Activated T-cell treated with anti-CD3 and anti-CD28 coated beads, Interleukin-2, amount 50 U/mL, for 24 hours (primary cell): ENCODE data around the gene CHN2.

Experiments
- DNase-seq: peaks from one replicate; pipeline ENCODE4 v3.0.0-alpha.2; 2020
- H3K27ac Mint-ChIP-seq: 2 replicates; pipeline ENCODE4 v1.8.0; 2020; ENCODE audit warnings: mild to moderate bottlenecking, mixed read lengths
- H3K27me3 Mint-ChIP-seq: 2 replicates; pipeline ENCODE4 v1.8.0; 2020; ENCODE audit warnings: mixed read lengths
- H3K36me3 Mint-ChIP-seq: 2 replicates; pipeline ENCODE4 v1.8.0; 2020; ENCODE audit warnings: low read depth, mixed read lengths
- H3K4me1 Mint-ChIP-seq: 2 replicates; pipeline ENCODE4 v1.8.0; 2020; ENCODE audit warnings: low read depth, mixed read lengths
- H3K4me3 Mint-ChIP-seq: 2 replicates; pipeline ENCODE4 v1.8.0; 2020; ENCODE audit warnings: mild to moderate bottlenecking, moderate library complexity, mixed read lengths
- H3K9me3 Mint-ChIP-seq: 2 replicates; pipeline ENCODE4 v1.8.0; 2020; ENCODE audit warnings: mixed read lengths

CHN2 gene

GRCh38 chr7:29302666-29303395 is 108.3 kb downstream of the CHN2 start:
- Mint-ChIP-seq H3K4me3 (no peak overlapping the region), H3K27ac (no peak overlapping the region)

GRCh38 chr7:29304756-29305155 is 110.2 kb downstream of the CHN2 start:
- peaks cover 2% of the 10 kb centered on the region for H3K9me3 Mint-ChIP-seq
- no peaks in the 10 kb centered on the region for H3K27me3 Mint-ChIP-seq
- no peak overlapping the region for H3K4me3 Mint-ChIP-seq
- DNase-seq, result no peak
- no peak overlapping the region for H3K27ac Mint-ChIP-seq
- H3K4me1 Mint-ChIP-seq, result no peaks in the 10 kb centered on the region
- H3K36me3 Mint-ChIP-seq, result no peaks in the 10 kb centered on the region

More at GRCh38 chr7:29302666-29303395, 108.3 kb downstream of the CHN2 start:
- Mint-ChIP-seq H3K36me3 (no peaks in the 10 kb centered on the region), H3K27me3 (no peaks in the 10 kb centered on the region), H3K9me3 (no peaks in the 10 kb centered on the region), H3K4me1 (no peaks in the 10 kb centered on the region)
- no peak for DNase-seq

GRCh38 chr7:29306319-29306991 is 111.9 kb downstream of the CHN2 start:
- Mint-ChIP-seq H3K4me3 (no peak overlapping the region), H3K27me3 (no peaks in the 10 kb centered on the region), H3K36me3 (no peaks in the 10 kb centered on the region), H3K9me3 (peaks cover 2% of the 10 kb centered on the region), H3K4me1 (no peaks in the 10 kb centered on the region), H3K27ac (no peak overlapping the region)
- no peak for DNase-seq

- Mint-ChIP-seq H3K36me3 (no peaks in the 10 kb centered on the region), H3K4me3 (no peak overlapping the region), H3K4me1 (no peaks in the 10 kb centered on the region), H3K27ac (no peak overlapping the region), H3K9me3 (peaks cover 2% of the 10 kb centered on the region), H3K27me3 (no peaks in the 10 kb centered on the region)
- DNase-seq, result no peak
These were observed 113.8 kb downstream of the CHN2 start for GRCh38 chr7:29308424-29308823.

GRCh38 chr7:29309041-29309854 is 114.7 kb downstream of the CHN2 start:
- no peaks in the 10 kb centered on the region for H3K27me3 Mint-ChIP-seq
- no peaks in the 10 kb centered on the region for H3K4me1 Mint-ChIP-seq
- H3K4me3 Mint-ChIP-seq, result no peak overlapping the region
- H3K9me3 Mint-ChIP-seq, result peaks cover 2% of the 10 kb centered on the region
- no peak overlapping the region for H3K27ac Mint-ChIP-seq
- DNase-seq, result no peak
- no peaks in the 10 kb centered on the region for H3K36me3 Mint-ChIP-seq

GRCh38 chr7:29310625-29311024 is 116.0 kb downstream of the CHN2 start:
- no peak overlapping the region for H3K4me3 Mint-ChIP-seq
- no peaks in the 10 kb centered on the region for H3K27me3 Mint-ChIP-seq
- no peak overlapping the region for H3K27ac Mint-ChIP-seq
- no peak for DNase-seq
- H3K9me3 Mint-ChIP-seq, result peaks cover 2% of the 10 kb centered on the region
- H3K4me1 Mint-ChIP-seq, result no peaks in the 10 kb centered on the region
- H3K36me3 Mint-ChIP-seq, result no peaks in the 10 kb centered on the region

- H3K4me3 Mint-ChIP-seq, result no peak overlapping the region
- H3K27ac Mint-ChIP-seq, result no peak overlapping the region
- no peaks in the 10 kb centered on the region for H3K4me1 Mint-ChIP-seq
- H3K9me3 Mint-ChIP-seq, result peaks cover 2% of the 10 kb centered on the region
- no peaks in the 10 kb centered on the region for H3K27me3 Mint-ChIP-seq
- DNase-seq, result no peak
- H3K36me3 Mint-ChIP-seq, result no peaks in the 10 kb centered on the region
These were observed 116.7 kb downstream of the CHN2 start for GRCh38 chr7:29311314-29311713.

GRCh38 chr7:29314148-29314547 is 119.6 kb downstream of the CHN2 start:
- Mint-ChIP-seq H3K4me1 (no peaks in the 10 kb centered on the region), H3K36me3 (no peaks in the 10 kb centered on the region), H3K27me3 (no peaks in the 10 kb centered on the region), H3K9me3 (peaks cover 2% of the 10 kb centered on the region), H3K27ac (no peak overlapping the region), H3K4me3 (no peak overlapping the region)
- DNase-seq, result no peak

GRCh38 chr7:29315122-29315891 is 120.7 kb downstream of the CHN2 start:
- H3K4me3 Mint-ChIP-seq, result no peak overlapping the region
- H3K9me3 Mint-ChIP-seq, result no peaks in the 10 kb centered on the region
- H3K27ac Mint-ChIP-seq, result no peak overlapping the region
- H3K27me3 Mint-ChIP-seq, result no peaks in the 10 kb centered on the region
- no peaks in the 10 kb centered on the region for H3K36me3 Mint-ChIP-seq
- DNase-seq, result no peak
- H3K4me1 Mint-ChIP-seq, result no peaks in the 10 kb centered on the region

GRCh38 chr7:29315892-29316270 is 121.3 kb downstream of the CHN2 start:
- DNase-seq, result no peak
- H3K36me3 Mint-ChIP-seq, result no peaks in the 10 kb centered on the region
- H3K4me3 Mint-ChIP-seq, result no peak overlapping the region
- no peaks in the 10 kb centered on the region for H3K4me1 Mint-ChIP-seq
- no peaks in the 10 kb centered on the region for H3K27me3 Mint-ChIP-seq
- H3K9me3 Mint-ChIP-seq, result no peaks in the 10 kb centered on the region
- no peak overlapping the region for H3K27ac Mint-ChIP-seq

GRCh38 chr7:29316926-29317325 is 122.4 kb downstream of the CHN2 start:
- H3K27ac Mint-ChIP-seq, result no peak overlapping the region
- H3K9me3 Mint-ChIP-seq, result no peaks in the 10 kb centered on the region
- no peaks in the 10 kb centered on the region for H3K27me3 Mint-ChIP-seq
- H3K4me3 Mint-ChIP-seq, result no peak overlapping the region
- DNase-seq, result no peak
- H3K4me1 Mint-ChIP-seq, result no peaks in the 10 kb centered on the region
- no peaks in the 10 kb centered on the region for H3K36me3 Mint-ChIP-seq

GRCh38 chr7:29318853-29319718 is 124.5 kb downstream of the CHN2 start:
- no peak for DNase-seq
- Mint-ChIP-seq H3K36me3 (no peaks in the 10 kb centered on the region), H3K27ac (no peak overlapping the region), H3K4me3 (no peak overlapping the region), H3K4me1 (no peaks in the 10 kb centered on the region), H3K9me3 (no peaks in the 10 kb centered on the region), H3K27me3 (no peaks in the 10 kb centered on the region)

GRCh38 chr7:29319719-29320521 is 125.3 kb downstream of the CHN2 start:
- Mint-ChIP-seq H3K27me3 (no peaks in the 10 kb centered on the region), H3K4me1 (no peaks in the 10 kb centered on the region), H3K9me3 (no peaks in the 10 kb centered on the region), H3K36me3 (no peaks in the 10 kb centered on the region), H3K27ac (no peak overlapping the region), H3K4me3 (no peak overlapping the region)
- DNase-seq, result no peak
